Cardiac muscle cell (in vitro differentiated cells and primary cell): Measurements from ENCODE around the gene NDP. TPM values are rescaled to one million over a fixed set of nuclear protein-coding genes. Genes with fewer than 3 reads are reported as not detected.
"Not testable (repeated sequence)": the region's sequence is repeated elsewhere in the genome, so short reads cannot be mapped to it uniquely, and the experiment has no call there.

Experiments
- DNase-seq, 2 donors: peaks; one replicate each; pipeline versions ENCODE4 v3.0.0 to v3.0.0-alpha.2; 2010 to 2017; ENCODE audit warnings: low read depth in 1 of 2, low spot score in 1 of 2
- H3K27ac ChIP-seq: fragments of 200-600 bp; sonication (generic); 2 replicates; pipeline ENCODE4 v1.5.1; 2016
- H3K27me3 ChIP-seq: fragments of 200-600 bp; sonication (generic); 2 replicates; pipeline ENCODE4 v1.6.0; 2016; ENCODE audit warnings: control low read depth
- H3K36me3 ChIP-seq: fragments of 200-600 bp; sonication (generic); 2 replicates; pipeline ENCODE4 v1.5.1; 2016; ENCODE audit warnings: control low read depth
- H3K4me1 ChIP-seq: fragments of 200-600 bp; sonication (generic); 2 replicates; pipeline ENCODE4 v1.8.1; 2017; ENCODE audit warnings: low read depth, mild to moderate bottlenecking, mixed run types
- H3K4me3 ChIP-seq: fragments of 200-600 bp; sonication (generic); 2 replicates; pipeline ENCODE4 v1.5.1; 2016; ENCODE audit warnings: mild to moderate bottlenecking
- H3K9me3 ChIP-seq: fragments of 200-600 bp; sonication (generic); 2 replicates; pipeline ENCODE4 v1.5.1; 2017; ENCODE audit warnings: low read depth, mild to moderate bottlenecking, control low read depth
- CTCF ChIP-seq: IDR thresholded peaks from 2 replicates; pipeline ENCODE4 v1.5.1; 2012; ENCODE audit warnings: low read depth, mild to moderate bottlenecking, low read length
- polyA plus RNA-seq: library from polyadenylated mRNA; unstranded; fragments of >200 nt; fragmentation: Nextera tagmentation; extraction: Ambion mirVana; gene quantifications from 2 replicates; pipeline ENCODE4 v1.2.1, GENCODE V29; 2016
- total RNA-seq: library from RNA; depleted of rRNA; stranded (reverse); fragments of >200 nt; gene quantifications from 2 replicates; pipeline ENCODE4 v1.2.3, GENCODE V29; 2016

NDP gene
- total and polyA plus RNA-seq, 2 experiments from 2014 or later: not detected

DNA sequence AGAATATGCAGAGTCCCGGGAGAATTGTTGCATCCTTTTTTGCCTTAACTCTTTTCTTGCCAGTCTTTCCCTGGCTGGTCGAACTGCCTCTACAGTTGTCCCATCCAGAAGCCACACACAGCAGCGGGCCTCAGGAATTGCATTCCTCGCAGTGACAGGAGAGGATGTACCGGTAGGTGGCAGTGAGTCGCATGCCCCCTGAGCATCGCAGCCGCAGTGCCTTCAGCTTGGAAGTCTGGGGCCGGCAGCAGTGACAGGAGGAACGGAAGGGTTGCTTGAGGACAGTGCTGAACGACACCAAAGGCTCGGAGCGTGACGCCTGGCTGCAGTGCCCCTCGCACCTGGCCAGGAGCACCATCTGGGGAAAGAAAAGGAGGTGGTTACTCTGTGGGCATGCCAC lies 23.5 kb downstream of the NDP start:
- no peaks in the 10 kb centered on the region for H3K4me1 ChIP-seq
- no peak overlapping the region for H3K27ac ChIP-seq
- H3K36me3 ChIP-seq: no peaks in the 10 kb centered on the region
- peak; percentile 32 for TF ChIP-seq CTCF
- peak in 1 of 2 donors; percentile 67 for DNase-seq
- no peak overlapping the region for H3K4me3 ChIP-seq
- H3K9me3 ChIP-seq: no peaks in the 10 kb centered on the region
- no peaks in the 10 kb centered on the region for H3K27me3 ChIP-seq

GRCh38 chrX:43940816-43941474 lies 32.2 kb downstream of the NDP start:
- Histone ChIP-seq H3K36me3 (no peaks in the 10 kb centered on the region), H3K4me3 (no peak overlapping the region), H3K9me3 (no peaks in the 10 kb centered on the region), H3K4me1 (no peaks in the 10 kb centered on the region), H3K27me3 (no peaks in the 10 kb centered on the region), H3K27ac (no peak overlapping the region)
- DNase-seq: peak in 1 of 2 donors; percentile 56
- TF ChIP-seq CTCF: no peak

- H3K36me3 ChIP-seq: no peaks in the 10 kb centered on the region
- no peak overlapping the region for H3K4me3 ChIP-seq
- no peaks in the 10 kb centered on the region for H3K9me3 ChIP-seq
- H3K27ac ChIP-seq: no peak overlapping the region
- no peaks in the 10 kb centered on the region for H3K27me3 ChIP-seq
- peak in 1 of 2 donors; percentile 34 for DNase-seq
- peak; percentile 7 for TF ChIP-seq CTCF
- H3K4me1 ChIP-seq: no peaks in the 10 kb centered on the region
Measured at GRCh38 chrX:43939187-43939926, 33.8 kb downstream of the NDP start.

GRCh38 chrX:43922032-43922431 lies 51.2 kb downstream of the NDP start:
- H3K27me3 ChIP-seq, H3K4me1 ChIP-seq, DNase-seq, H3K36me3 ChIP-seq, H3K27ac ChIP-seq, H3K4me3 ChIP-seq, H3K9me3 ChIP-seq: not testable (repeated sequence)

- H3K4me1 ChIP-seq, DNase-seq: not testable (repeated sequence)
Measured at GRCh38 chrX:43910772-43911171, 62.4 kb downstream of the NDP start.

GRCh38 chrX:43910012-43910411 lies 63.2 kb downstream of the NDP start:
- no peaks in the 10 kb centered on the region for H3K9me3 ChIP-seq
- DNase-seq: no peak
- H3K36me3 ChIP-seq: no peaks in the 10 kb centered on the region
- H3K4me3 ChIP-seq: no peak overlapping the region
- no peaks in the 10 kb centered on the region for H3K27me3 ChIP-seq
- no peak for TF ChIP-seq CTCF
- no peaks in the 10 kb centered on the region for H3K4me1 ChIP-seq
- H3K27ac ChIP-seq: no peak overlapping the region

More at GRCh38 chrX:43910772-43911171, 62.4 kb downstream of the NDP start:
- H3K9me3 ChIP-seq, H3K27me3 ChIP-seq, H3K4me3 ChIP-seq, H3K36me3 ChIP-seq, H3K27ac ChIP-seq: not testable (repeated sequence)
